A673 (cell line): ENCODE results near the gene TCERG1L.

Source experiments
- EZH2 ChIP-seq: fragments of 200-600 bp; sonication (generic); IDR thresholded peaks from 2 replicates; pipeline ENCODE4 v1.6.1; 2017; ENCODE audit warnings: borderline replicate concordance, low read depth, mild to moderate bottlenecking, mixed read lengths, antibody characterized with exemption, low read length; ENCODE audit not compliant: poor library complexity, severe bottlenecking
- TF ChIP-seq, protein P1 (sequence below): fragments of 300-800, 200-600 bp; sonication (generic); conservative IDR thresholded peaks from 2 replicates; pipeline ENCODE4 v1.5.1; 2017; ENCODE audit warnings: low read depth, mild to moderate bottlenecking, antibody characterized with exemption, low read length, moderate library complexity, mixed read lengths

DNA sequence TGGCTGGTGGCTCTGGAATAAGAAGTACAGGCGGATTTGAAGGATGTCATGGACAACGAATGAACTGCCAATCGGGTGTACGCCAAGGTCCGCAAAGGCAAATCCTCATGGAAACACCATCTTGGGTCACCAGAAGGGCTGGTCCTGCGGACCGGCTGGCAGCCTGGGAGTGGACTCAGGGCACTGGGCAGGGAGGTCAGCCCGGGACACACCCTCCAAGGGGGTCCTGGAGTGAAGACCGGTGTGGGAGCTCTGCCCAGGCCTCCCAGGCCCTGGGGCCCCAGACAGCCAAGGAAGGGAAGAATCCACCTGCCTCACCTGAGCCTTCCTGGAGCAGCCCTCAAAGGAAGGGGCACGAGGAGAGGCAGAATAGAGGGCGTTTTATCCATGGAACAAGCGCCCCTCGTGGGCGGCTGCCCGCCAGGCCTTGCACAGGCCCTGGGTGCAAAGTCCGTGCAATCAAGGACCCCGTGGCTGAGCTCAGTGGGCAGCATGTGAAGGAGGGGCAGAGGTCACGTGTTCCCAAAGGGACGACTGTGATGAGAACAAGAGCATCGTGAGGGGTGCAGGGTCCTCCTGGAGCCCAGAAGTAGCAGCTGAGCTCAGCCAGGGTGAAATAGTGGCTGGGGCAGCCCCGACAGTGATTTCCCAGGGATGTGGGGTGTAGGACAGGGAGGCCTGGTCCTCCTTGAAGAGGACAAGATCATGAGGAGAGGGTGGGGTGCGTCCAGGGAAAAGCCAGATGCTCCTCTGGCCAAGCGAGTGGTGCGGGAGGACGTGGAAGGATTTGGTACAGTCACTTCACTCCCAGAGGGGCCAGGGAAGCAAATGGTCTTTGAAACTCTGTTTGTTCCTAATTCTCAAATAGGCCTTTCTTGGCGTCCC is 105.2 kb downstream of the TCERG1L start:
- TF ChIP-seq, protein P1, sequence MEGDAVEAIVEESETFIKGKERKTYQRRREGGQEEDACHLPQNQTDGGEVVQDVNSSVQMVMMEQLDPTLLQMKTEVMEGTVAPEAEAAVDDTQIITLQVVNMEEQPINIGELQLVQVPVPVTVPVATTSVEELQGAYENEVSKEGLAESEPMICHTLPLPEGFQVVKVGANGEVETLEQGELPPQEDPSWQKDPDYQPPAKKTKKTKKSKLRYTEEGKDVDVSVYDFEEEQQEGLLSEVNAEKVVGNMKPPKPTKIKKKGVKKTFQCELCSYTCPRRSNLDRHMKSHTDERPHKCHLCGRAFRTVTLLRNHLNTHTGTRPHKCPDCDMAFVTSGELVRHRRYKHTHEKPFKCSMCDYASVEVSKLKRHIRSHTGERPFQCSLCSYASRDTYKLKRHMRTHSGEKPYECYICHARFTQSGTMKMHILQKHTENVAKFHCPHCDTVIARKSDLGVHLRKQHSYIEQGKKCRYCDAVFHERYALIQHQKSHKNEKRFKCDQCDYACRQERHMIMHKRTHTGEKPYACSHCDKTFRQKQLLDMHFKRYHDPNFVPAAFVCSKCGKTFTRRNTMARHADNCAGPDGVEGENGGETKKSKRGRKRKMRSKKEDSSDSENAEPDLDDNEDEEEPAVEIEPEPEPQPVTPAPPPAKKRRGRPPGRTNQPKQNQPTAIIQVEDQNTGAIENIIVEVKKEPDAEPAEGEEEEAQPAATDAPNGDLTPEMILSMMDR: no peak
- no peak for TF ChIP-seq EZH2
